ENCODE measurements around the gene TMEM175. TPM values are rescaled to one million over a fixed set of nuclear protein-coding genes. Genes with fewer than 3 reads are reported as not detected.
A peak's percentile ranks its signal among the peaks of the same experiment; 100 is the strongest.
"Not testable (repeated sequence)": the region's sequence is repeated elsewhere in the genome, so short reads cannot be mapped to it uniquely, and the experiment has no call there.

Gene TMEM175
- total RNA-seq, 2 donors from 2014 or later = 36.9 to 43.6 TPM

DNA sequence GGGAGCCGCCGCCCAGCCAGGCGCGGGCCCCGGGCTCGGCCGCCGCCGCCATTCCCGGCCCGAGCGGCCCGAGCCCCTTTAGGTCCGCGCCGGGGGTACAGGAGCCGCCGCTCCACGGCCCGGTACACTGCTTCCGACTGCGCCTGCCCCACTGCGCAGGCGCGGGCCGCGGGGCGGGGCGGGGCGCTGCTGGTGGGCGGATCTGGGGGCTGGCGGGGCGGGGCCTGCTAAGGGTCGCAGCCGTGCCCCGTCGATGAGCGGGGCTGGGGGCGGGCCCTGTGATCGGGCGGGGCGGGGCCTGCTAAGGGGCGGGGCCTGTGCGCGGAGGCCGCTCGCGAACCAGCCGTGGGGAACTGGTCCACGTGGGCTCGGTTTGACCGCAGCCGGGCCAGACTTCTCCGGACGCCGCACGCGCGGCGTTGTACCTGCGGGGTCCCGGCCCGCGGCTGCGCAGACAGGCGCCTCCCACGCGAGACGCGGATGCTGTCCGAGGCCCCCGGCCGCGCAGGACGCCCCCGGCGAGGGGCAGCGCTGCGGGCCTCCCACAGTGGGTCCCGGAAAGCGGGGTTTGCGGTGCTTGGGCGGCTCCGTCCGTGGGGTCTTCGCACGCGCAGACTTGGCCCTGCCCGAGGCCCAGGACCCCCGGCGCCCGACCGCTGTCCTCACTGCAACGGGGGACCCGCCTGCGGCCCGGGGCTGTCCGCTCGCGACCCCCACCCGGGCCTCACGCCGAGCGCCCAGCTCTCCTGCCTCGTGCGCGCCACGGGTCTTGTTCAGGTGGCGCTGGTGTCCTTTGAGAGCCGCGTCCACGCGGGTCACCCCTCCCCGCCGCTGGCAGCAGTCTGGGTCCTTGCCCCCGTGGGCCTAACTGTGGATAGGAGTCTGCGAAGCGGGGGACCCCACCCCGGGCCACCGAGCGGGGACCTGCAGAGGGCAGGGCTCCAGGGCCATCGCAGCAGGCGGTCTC is 41.5 kb downstream of the TMEM175 start, which contains the start of gene DGKQ:
Gene DGKQ, minus strand, starts transcription at position 139 of the 967 bp plus-strand sequence. Its CDS starts 87 bp downstream, at position 52.
- H3K27me3 Mint-ChIP-seq = no peaks in the 10 kb centered on the region
- ATAC-seq (peak; percentile 94), DNase-seq (peak; percentile 81 to 91 (median 91))
- H3K9me3 ChIP-seq (ENCODE audit: control insufficient read depth, low read length, poor library complexity, severe bottlenecking) = no peaks in the 10 kb centered on the region
- no peaks in the 10 kb centered on the region for H3K36me3 Mint-ChIP-seq (ENCODE audit: low read depth)
- peak within 1 kb of the TSS; percentile 66 for H3K4me3 Mint-ChIP-seq
- H3K4me1 Mint-ChIP-seq = peaks cover 6% of the 10 kb centered on the region
- no peak within 1 kb of the TSS for H3K27ac Mint-ChIP-seq

DNA sequence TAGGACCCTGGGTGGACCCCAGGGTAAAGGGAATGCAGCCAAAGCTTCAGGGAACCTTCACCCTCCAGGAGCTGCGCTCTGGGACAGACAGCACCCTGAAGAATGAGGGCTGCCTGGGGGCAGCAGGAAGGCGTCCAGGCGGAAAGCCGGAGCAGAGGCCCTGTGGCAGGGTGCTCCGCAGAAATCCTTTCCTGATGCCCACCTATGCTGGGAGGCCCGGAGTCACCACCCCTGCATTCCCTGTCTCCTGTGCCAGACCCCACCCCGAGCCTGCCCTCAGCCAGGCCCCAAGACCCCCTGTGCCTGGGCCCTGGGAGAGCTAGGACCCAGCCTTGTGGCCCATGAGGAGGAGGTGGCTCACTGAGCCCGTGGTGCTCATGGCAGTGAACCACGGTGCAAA is 42.4 kb downstream of the TMEM175 start:
- no peak for DNase-seq
- H3K4me3 Mint-ChIP-seq = peak overlapping the region; percentile 62
- H3K36me3 Mint-ChIP-seq (ENCODE audit: low read depth) = no peaks in the 10 kb centered on the region
- H3K9me3 ChIP-seq (ENCODE audit: control insufficient read depth, low read length, poor library complexity, severe bottlenecking) = no peaks in the 10 kb centered on the region
- peaks cover 6% of the 10 kb centered on the region for H3K4me1 Mint-ChIP-seq
- H3K27me3 Mint-ChIP-seq = no peaks in the 10 kb centered on the region
- ATAC-seq = no peak
- no peak overlapping the region for H3K27ac Mint-ChIP-seq

DNA sequence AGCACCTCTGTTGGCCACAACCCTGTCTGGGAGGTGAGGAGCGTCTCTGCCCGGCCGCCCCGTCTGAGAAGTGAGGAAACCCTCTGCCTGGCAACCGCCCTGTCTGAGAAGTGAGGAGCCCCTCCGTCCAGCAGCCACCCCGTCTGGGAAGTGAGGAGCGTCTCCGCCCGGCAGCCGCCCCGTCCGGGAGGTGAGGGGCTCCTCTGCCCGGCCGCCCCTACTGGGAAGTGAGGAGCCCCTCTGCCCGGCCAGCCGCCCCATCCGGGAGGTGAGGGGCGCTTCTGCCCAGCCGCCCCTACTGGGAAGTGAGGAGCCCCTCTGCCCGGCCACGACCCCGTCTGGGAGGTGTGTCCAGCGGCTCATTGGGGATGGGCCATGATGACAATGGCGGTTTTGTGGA is 43.8 kb downstream of the TMEM175 start:
- not testable (repeated sequence) for H3K4me1 Mint-ChIP-seq; H3K27ac Mint-ChIP-seq; DNase-seq; H3K4me3 Mint-ChIP-seq; ATAC-seq; H3K9me3 ChIP-seq (ENCODE audit: control insufficient read depth, low read length, poor library complexity, severe bottlenecking); H3K36me3 Mint-ChIP-seq (ENCODE audit: low read depth); H3K27me3 Mint-ChIP-seq

DNA sequence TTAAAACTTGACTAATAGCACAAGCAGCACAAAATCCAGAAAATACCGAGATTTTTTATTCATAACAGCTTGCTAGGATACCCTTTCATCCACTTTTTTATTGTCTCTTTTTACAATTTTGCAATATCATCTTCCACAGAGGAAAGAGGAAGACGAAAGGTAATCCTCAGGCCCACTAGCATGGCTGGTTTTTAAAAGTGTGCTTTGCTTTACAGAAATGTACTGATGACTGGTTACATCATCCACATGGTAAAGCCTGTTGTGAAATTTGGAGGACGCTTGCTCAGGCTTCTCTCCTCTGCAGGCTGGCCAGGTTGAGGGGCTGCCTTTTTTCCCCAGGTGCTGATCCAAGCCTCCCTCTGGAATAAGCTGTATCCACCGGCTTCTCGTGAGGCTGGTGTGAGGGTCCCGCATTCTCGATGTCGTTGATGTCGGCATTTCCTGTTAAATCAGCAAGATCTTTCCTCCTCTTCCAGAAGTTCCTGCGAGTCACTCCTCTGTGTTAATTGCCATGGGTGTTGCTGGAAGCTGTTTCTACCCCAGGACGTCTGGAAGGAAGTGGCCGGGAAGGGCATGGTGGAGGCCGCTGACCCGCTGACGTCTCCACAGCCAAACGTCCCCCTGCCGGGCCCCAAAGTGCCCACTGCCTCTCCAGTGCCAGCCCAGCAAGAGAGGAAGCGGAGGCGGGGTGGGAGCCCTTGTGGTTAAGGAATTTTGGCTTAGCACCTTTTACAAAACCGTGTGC is 46.9 kb downstream of the TMEM175 start:
- no peaks in the 10 kb centered on the region for H3K36me3 Mint-ChIP-seq (ENCODE audit: low read depth)
- peaks cover 5% of the 10 kb centered on the region for H3K4me1 Mint-ChIP-seq
- DNase-seq (no peak), ATAC-seq (no peak)
- no peaks in the 10 kb centered on the region for H3K27me3 Mint-ChIP-seq
- no peaks in the 10 kb centered on the region for H3K9me3 ChIP-seq (ENCODE audit: control insufficient read depth, low read length, poor library complexity, severe bottlenecking)
- H3K4me3 Mint-ChIP-seq = no peak overlapping the region
- H3K27ac Mint-ChIP-seq = no peak overlapping the region

DNA sequence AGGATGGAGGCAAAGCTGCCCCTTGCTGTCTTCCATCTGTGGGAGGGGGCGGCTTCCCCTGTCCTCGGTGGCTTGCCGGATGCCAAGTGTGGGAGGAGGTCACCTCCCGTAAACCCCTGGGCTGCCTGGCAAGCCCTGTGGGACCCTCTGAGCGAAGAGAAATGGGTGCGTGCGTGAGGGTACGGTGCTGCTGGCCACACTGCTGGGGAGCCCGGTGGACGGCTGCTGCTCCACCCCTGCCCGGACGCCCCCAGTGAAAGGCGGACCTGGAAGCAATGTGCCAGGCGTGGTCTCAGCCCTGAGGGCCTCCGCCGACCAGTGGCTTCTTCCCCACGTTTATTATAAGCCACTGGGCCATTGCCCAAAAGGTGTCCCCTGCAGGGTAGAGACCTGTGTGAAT is 50.0 kb downstream of the TMEM175 start:
- Mint-ChIP-seq H3K4me1 (peaks cover 7% of the 10 kb centered on the region), H3K36me3 (ENCODE audit: low read depth) (no peaks in the 10 kb centered on the region), H3K27ac (no peak overlapping the region), H3K27me3 (no peaks in the 10 kb centered on the region), H3K4me3 (no peak overlapping the region)
- H3K9me3 ChIP-seq (ENCODE audit: control insufficient read depth, low read length, poor library complexity, severe bottlenecking) = no peaks in the 10 kb centered on the region
- no peak for ATAC-seq
- no peak for DNase-seq

DNA sequence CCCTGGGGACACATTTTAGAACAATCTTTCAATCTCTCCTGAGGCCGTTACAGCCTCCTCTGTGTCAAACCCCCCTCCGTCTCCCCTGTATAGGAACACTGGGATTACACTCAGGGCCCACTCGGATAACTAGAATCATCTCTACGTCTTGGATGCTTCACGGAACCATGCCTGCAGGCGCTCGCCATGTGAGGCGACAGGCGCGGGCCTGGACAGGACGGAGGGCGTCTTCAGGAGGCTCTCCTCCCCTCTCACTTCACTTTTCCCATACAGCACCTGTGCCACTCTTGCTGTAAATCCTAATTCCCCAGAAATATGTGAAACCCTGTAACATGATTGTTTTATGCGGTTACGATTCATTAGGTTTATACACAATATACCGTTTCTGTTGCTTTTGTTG is 50.6 kb downstream of the TMEM175 start:
- H3K4me1 Mint-ChIP-seq = peaks cover 10% of the 10 kb centered on the region

DNA sequence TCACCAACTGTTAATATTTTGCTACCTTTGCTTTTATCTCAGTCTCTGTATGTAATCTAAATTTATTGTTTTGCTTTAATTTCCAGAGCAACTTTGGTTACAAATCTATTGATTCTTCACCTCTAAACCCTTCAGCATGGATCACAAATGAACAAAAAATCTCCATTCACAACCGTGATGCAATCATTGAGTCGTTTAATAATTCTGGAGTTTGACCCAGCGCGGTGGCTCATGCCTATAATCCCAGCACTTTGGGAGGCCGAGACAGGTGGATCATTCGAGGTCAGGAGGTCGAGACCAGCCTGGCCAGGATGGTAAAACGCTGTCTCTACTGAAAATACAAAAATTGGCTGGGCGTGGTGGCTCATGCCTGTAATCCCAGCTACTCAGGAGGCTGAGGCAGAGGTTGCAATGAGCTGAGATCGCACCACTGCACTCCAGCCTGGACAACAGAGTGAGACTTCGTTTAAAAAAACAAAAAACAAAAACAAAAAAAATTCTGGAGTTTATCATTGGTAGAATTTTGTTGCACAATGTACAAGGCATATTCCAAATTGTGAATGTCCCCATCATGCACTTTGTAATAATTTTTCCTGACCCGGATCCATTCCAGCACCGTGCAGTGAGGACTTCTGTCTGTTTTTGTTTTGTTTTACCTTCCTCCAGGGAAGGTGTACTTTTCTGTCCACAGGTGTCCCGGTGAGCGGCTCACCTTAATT is 52.2 kb downstream of the TMEM175 start:
- ATAC-seq (no peak), DNase-seq (no peak)
- no peaks in the 10 kb centered on the region for H3K36me3 Mint-ChIP-seq (ENCODE audit: low read depth)
- no peaks in the 10 kb centered on the region for H3K27me3 Mint-ChIP-seq
- H3K9me3 ChIP-seq (ENCODE audit: control insufficient read depth, low read length, poor library complexity, severe bottlenecking) = no peaks in the 10 kb centered on the region
- H3K4me1 Mint-ChIP-seq = peaks cover 16% of the 10 kb centered on the region
- H3K27ac Mint-ChIP-seq = no peak overlapping the region
- H3K4me3 Mint-ChIP-seq = peak overlapping the region; percentile 41

More for the DNA sequence above, 50.6 kb downstream of the TMEM175 start:
- no peaks in the 10 kb centered on the region for H3K36me3 Mint-ChIP-seq (ENCODE audit: low read depth)
- no peaks in the 10 kb centered on the region for H3K27me3 Mint-ChIP-seq
- no peak for ATAC-seq
- no peak overlapping the region for H3K4me3 Mint-ChIP-seq
- DNase-seq = no peak
- no peaks in the 10 kb centered on the region for H3K9me3 ChIP-seq (ENCODE audit: control insufficient read depth, low read length, poor library complexity, severe bottlenecking)
- no peak overlapping the region for H3K27ac Mint-ChIP-seq

DNA sequence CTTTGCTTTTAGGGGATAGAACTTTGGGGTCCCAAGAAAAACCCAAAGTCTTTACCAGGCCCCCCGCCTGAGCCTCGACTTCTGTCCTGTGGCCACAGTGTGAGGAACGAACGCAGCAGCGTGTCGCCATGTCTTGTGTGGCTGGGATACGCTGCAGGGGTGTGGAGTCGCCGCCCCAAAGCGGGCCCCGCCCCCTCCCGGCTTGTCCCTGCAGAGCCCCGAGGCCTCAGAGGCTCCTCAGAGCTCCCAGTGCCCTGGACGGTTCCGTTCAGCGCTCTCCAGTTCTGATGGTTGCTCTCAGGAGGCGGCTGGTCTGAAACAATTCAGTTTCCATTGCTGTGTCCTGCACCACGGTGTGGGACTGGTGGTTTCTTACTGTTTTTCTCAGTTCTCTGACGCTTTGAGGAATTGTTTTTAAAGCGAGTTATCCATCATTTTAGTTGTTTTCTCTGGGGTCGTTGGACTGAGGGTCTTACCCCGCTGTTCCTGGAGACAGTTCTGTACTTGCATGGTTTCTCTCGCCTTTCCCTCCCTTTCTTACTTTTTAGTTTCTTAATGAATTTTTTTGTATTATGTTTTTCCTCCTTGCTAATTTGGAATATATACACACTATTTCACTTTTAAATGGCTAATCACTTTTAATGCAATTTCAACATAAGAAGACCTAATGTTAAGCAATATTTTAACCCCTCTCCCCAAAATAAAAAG is 53.0 kb downstream of the TMEM175 start:
- ATAC-seq (peak; percentile 48), DNase-seq (peak; percentile 38 to 58 (median 54))
- Mint-ChIP-seq H3K27ac (no peak overlapping the region), H3K27me3 (no peaks in the 10 kb centered on the region), H3K4me1 (peaks cover 16% of the 10 kb centered on the region), H3K4me3 (no peak overlapping the region), H3K36me3 (ENCODE audit: low read depth) (no peaks in the 10 kb centered on the region)
- no peaks in the 10 kb centered on the region for H3K9me3 ChIP-seq (ENCODE audit: control insufficient read depth, low read length, poor library complexity, severe bottlenecking)

DNA sequence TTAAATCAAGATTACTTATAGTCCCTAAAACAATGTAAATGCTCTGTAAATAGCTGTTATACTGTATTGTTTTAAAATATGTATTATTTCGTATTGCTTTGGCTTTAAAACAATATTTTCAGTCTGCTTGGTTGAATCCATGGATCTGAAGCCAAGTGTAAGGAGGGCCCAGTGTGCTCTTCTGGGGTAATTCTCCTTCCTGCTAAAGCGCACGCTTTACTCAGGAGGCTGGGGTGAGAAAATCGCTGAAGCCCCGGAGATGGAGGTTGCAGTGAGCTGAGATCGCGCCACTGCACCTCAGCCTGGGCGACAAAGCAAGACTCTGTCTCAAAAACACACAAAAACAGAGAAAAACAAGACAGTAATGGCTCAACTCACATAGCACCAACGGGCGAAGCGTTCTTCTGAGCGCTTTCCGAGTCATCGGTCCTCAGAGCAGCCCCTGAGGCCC is 54.2 kb downstream of the TMEM175 start:
- DNase-seq (no peak), ATAC-seq (peak; percentile 32)
- H3K4me3 Mint-ChIP-seq = peak overlapping the region; percentile 90
- H3K36me3 Mint-ChIP-seq (ENCODE audit: low read depth) = no peaks in the 10 kb centered on the region
- no peak overlapping the region for H3K27ac Mint-ChIP-seq
- no peaks in the 10 kb centered on the region for H3K9me3 ChIP-seq (ENCODE audit: control insufficient read depth, low read length, poor library complexity, severe bottlenecking)
- no peaks in the 10 kb centered on the region for H3K27me3 Mint-ChIP-seq
- H3K4me1 Mint-ChIP-seq = peaks cover 16% of the 10 kb centered on the region

DNA sequence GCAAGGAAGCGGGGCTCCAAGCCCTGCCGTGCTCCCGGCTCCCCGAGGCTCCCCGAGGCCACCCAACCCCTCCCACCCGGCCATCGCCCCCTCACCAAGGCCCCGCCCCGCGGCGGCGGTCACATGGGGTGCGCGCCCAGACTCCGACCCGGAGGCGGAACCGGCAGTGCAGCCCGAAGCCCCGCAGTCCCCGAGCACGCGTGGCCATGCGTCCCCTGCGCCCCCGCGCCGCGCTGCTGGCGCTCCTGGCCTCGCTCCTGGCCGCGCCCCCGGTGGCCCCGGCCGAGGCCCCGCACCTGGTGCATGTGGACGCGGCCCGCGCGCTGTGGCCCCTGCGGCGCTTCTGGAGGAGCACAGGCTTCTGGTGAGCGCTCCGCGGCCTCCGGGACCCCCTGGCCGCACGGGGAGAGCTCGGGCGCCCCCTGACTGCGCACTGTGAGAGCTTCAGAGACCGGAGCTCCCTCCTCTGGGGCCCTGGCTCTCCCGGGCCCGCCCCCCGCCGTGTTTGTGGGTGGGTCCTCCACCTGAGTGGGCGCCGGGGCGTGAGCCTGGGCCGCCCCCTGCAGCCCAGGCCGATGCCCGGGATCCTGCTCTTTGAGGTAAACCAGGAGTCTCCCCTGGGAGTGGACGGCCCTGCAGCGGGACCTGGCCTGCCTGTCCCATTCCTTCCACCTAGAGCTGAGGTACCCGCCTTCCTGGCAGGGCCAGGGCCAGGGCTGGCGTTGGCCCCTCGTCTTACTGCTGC is 54.8 kb downstream of the TMEM175 start, which contains the start of gene IDUA:
Gene IDUA, plus strand, starts transcription at position 166 of the 745 bp plus-strand sequence. Its CDS starts 41 bp downstream, at position 207.
- Mint-ChIP-seq H3K4me1 (peaks cover 16% of the 10 kb centered on the region), H3K27ac (peak within 1 kb of the TSS; percentile 37), H3K4me3 (peak within 1 kb of the TSS; percentile 90), H3K36me3 (ENCODE audit: low read depth) (no peaks in the 10 kb centered on the region), H3K27me3 (no peaks in the 10 kb centered on the region)
- ATAC-seq (peak; percentile 93), DNase-seq (peak; percentile 68 to 84 (median 82))
- no peaks in the 10 kb centered on the region for H3K9me3 ChIP-seq (ENCODE audit: control insufficient read depth, low read length, poor library complexity, severe bottlenecking)

DNA sequence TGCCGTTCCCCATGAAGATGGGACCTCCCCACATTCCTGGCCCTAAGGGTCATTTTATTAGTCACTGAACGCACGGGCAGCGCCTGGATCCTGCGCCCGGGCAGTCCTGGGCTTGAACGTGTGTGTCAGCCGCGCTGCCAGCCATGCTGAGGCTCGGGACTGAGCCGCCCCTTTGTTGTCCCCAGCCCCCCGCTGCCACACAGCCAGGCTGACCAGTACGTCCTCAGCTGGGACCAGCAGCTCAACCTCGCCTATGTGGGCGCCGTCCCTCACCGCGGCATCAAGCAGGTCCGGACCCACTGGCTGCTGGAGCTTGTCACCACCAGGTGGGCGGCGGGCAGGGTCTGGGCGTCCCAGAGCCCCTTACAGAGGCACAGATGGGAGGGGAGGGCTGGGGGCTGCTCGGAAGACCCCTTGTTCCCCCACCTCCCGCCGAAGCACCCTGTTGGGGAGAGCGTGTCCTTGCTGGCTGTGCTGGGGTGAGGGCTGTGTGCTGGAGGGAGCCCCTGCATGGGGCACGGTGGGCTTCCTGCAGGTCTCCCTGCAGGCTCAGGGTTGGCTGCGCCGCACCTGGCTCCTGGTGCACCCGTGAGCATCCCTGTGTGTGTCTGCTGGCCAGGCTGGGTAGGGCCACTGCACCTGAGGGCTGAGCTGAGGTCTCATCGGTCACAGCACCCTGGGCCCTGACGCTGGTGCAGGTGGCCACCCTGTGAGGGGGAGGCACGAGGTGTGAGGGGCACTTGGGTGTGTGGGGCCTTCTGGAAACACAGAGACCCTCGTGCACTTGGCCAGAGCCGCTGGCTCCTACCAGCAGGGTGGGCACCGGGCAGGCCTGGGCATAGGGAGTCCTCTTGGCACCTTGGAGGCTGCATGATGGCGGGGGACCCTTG is 55.6 kb downstream of the TMEM175 start:
- Mint-ChIP-seq H3K27me3 (no peaks in the 10 kb centered on the region), H3K4me1 (peaks cover 16% of the 10 kb centered on the region), H3K4me3 (peak overlapping the region; percentile 90), H3K36me3 (ENCODE audit: low read depth) (no peaks in the 10 kb centered on the region), H3K27ac (peak overlapping the region; percentile 37)
- no peaks in the 10 kb centered on the region for H3K9me3 ChIP-seq (ENCODE audit: control insufficient read depth, low read length, poor library complexity, severe bottlenecking)
- ATAC-seq = no peak
- no peak for DNase-seq
